HG02840 (cell line): ENCODE measurements around the gene DMXL2.
"Not testable (repeated sequence)": the region's sequence is repeated elsewhere in the genome, so short reads cannot be mapped to it uniquely, and the experiment has no call there.

Source experiments
- ATAC-seq: cut with Tn5 transposase; IDR thresholded peaks from one replicate; pipeline ENCODE4 v1.9.1; 2021; ENCODE audit warnings: mild to moderate bottlenecking, moderate library complexity, moderate number of reproducible peaks; ENCODE audit not compliant: unreplicated experiment, low FRiP score

The DMXL2 gene

DNA sequence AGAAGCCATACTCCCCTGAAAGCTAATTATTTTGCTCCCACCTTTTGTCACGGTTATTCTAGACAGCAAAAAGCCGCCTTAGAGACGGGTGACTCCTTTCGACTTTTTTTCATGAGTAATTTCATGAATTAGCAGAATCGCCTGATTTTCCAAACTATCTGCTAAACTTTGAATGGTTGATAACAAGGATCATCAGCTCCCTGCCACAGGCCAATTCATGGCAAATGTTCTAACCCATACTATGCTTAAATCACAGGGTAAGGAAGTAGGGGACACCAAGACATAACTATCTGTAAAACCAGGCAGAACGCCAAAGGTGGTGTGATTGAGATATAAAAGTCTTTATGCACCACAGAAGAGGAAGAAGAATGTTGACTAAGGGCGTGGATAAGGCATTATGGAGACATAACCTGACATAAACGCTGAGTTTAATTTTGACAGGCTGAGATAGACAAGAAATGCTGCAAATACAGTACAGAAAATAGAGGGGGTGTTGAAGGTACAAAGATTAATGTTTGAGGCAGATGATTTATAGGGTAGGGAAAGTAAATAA lies 891 bp upstream of the DMXL2 start:
- ATAC-seq, result no peak

DNA sequence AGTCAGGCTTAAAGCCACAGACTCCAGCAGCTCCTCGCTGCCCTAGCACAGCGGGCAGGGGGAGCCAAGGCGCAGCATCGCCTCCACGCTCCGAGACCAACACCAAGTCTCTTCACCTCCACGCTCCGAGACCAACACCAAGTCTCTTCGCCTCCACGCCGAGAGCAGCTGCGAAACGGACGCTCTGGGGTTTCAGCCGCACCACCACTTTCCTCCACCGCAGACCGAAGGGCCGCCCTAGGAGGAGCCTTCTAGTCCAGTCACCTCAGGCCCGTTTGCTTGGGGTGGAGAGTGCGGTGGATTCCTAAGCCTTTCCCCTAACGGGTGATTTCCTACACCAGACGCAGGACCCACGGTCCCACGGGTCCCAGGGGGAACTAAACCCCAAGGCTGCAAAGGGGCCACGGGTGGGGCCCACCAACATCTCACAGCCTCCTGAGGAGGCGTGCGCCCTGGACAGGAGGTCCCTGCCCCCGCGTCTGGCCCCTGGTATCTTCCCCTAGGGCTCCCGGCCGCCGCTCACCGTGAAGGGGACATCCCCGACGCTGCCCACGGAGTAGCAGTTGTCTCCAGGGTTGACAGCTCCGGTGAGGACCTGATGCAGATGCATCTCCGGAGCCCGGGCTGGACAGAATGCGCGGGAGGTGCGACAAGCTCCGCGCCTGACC lies 501 bp downstream of the DMXL2 start:
- peak; percentile 48 for ATAC-seq

GRCh38 chr15:51621155-51621765 lies 1.3 kb downstream of the DMXL2 start:
- ATAC-seq, result no peak

GRCh38 chr15:51620641-51621040 lies 1.9 kb downstream of the DMXL2 start:
- no peak for ATAC-seq

GRCh38 chr15:51620122-51620521 lies 2.4 kb downstream of the DMXL2 start:
- ATAC-seq, result no peak

DNA sequence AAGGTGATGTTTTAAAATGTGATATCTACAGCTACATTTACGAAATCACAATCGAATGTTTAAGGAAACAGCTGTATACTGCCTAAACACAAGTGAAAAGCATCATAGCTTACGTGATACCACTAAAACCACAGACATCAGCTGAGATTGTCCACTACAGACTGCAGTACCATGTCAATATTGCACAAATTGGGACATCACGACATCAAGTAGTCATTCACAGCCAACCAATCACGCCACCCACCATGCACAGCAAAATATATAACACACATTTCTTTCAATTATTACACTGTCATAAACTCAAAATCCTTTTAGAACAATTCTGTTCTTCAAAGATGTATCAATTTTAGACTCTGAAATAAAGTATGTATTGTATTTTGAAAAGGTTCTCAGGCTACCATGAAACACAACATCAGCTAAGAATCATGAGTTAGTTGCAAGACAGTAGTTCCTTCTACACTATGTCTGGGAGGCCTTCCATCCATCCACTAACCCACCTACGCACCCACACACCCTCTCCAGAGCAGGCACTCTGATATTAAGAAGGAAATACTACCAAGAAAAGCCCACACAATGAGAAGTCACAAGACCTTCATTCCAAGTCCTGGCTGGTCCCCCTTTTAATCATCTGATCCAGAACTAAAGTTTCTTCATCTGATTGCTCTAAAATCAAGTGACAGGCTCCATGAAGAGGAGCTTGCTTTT lies 3.1 kb downstream of the DMXL2 start:
- ATAC-seq, result no peak

- ATAC-seq, result no peak
Observed at GRCh38 chr15:51617886-51618285, 4.7 kb downstream of the DMXL2 start.

DNA sequence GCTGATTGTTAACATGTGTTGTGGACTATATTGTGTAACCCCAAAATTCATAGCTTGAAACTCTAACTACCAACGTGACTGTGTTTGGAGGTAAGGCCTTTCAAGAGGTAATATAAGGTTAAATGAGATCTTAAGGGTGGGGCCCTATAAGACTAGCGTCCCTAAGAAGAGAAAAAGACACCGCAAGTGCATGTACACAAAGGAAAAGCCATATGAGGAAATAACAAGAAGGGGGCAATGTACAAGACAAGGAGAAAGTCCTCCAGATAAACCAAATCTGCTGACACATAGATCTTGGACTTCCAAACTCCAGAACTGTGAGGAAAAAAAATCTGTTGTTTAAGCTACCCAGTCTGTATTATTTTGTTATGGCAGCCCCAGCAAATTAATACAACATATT lies 8.6 kb downstream of the DMXL2 start:
- ATAC-seq, result no peak

GRCh38 chr15:51612669-51613068 lies 9.9 kb downstream of the DMXL2 start:
- not testable (repeated sequence) for ATAC-seq

DNA sequence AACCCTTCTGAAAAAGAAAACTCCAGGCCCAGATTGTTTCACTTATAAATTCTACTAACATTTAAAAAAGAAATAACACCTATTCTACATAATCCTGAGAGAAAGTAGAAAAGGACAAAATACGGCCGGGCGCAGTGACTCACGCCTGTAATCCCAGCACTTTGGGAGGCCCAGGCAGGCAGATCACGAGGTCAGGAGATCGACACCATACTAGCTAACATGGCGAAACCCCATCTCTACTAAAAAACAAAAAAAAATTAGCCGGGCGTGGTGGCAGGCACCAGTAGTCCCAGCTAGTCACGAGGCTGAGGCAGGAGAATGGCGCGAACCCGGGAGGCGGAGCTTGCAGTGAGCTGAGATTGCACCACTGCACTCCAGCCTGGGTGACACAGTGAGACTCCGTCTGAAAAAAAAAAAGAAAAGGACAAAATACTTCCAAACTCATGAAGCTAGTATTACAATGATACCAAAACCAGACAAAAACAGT lies 19.1 kb downstream of the DMXL2 start:
- not testable (repeated sequence) for ATAC-seq

GRCh38 chr15:51603002-51603401 lies 19.6 kb downstream of the DMXL2 start:
- ATAC-seq, result no peak

- ATAC-seq, result no peak
Observed at GRCh38 chr15:51602484-51602883, 20.1 kb downstream of the DMXL2 start.

GRCh38 chr15:51601801-51602200 lies 20.8 kb downstream of the DMXL2 start:
- ATAC-seq, result no peak

GRCh38 chr15:51600114-51600513 lies 22.5 kb downstream of the DMXL2 start:
- ATAC-seq, result no peak

DNA sequence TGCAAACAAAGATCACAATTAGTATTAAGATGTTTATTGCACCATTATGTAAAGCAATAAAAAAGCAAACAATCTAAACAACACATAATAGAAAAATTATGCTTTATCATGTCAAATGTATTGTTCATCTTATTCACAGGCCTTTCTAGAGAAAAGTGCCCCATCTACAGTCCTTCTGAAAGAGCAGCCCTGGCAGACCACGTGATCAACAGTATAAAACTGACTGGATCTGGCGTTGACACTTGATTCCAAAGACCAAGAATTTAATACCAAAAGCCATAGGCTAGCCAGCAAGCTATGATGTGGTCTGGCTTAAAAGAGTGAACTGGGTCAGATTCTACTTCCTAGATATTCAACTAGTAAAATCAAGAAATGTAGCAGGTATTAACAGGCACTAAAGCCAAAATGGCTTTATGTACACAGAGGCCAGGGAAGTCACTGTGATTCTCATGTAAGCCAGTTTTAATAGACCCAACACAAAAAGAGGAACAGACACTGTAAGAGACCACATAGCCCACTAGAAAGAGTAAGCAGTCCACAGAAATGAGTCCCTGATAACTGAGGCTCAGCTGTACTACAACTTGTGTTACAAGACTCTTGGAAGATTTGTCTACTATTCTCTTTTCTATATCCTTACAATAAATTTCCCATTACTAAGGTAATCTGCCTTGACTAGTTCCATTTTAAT lies 32.5 kb downstream of the DMXL2 start:
- ATAC-seq, result no peak

GRCh38 chr15:51588966-51589365 lies 33.6 kb downstream of the DMXL2 start:
- ATAC-seq, result no peak

- ATAC-seq, result no peak
Observed at GRCh38 chr15:51585986-51586385, 36.6 kb downstream of the DMXL2 start.

DNA sequence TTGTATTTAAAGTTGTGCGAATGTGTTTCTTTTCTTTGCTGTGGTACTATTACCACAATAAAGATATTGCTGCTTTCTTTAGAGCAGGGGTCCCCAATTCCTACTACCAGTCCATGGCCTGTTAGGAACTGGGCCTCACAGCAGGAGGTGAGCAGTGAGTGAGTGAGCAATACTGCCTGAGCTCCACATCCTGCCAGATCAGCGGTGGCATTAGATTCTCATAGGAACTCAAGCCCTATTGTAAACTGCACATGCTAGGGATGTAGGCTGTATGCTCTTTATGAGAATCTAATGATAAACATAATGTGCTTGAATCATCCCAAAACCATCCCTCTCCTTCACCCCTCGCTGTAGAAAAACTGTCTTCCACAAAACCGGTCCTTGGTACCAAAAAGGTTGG lies 41.6 kb downstream of the DMXL2 start:
- no peak for ATAC-seq

DNA sequence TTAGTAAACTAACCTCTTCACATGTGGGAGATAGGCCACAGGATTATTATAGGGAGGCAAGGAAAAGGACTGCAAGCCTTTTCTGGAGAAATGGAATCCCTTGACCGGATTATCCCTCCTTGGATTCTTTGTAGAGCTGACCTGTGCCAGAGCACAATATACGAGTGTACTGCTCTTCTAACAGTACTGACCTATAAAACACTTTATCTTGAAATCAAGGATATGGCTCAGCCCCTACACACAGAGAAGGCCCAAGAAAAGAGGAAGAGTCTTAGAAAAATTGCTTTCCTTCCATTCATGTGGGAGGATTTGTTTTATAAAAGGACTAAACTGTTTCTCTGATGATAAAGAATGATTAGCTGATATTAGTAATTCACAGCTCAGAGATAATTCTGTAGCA lies 42.2 kb downstream of the DMXL2 start:
- ATAC-seq, result no peak

DNA sequence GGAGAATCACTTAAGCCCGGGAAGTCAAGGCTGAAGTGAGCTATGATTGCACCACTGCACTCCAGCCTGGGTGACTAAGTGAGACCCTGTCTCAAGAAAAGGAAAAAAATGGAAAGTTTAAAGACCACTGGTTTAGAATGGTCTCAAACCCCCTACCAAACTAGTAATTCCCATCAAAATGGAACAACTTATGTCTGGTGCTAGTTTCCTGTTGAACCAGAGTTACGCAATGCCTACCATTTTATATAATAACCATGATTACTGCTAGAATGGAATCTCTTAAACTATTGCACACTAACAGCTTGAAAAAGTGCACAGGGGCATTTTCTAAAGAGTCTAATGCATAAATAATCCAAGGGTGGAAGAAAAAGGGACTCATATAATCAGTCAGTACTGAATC lies 43.6 kb downstream of the DMXL2 start:
- ATAC-seq, result no peak
